CD4-positive, alpha-beta T cell treated with Interleukin-15 for 4 hours (primary cell): Measurements from ENCODE around the gene VPS25.

Experiments
- DNase-seq: peaks from one replicate; pipeline ENCODE4 v3.0.0-alpha.2; 2020; ENCODE audit warnings: low spot score

The VPS25 gene

DNA sequence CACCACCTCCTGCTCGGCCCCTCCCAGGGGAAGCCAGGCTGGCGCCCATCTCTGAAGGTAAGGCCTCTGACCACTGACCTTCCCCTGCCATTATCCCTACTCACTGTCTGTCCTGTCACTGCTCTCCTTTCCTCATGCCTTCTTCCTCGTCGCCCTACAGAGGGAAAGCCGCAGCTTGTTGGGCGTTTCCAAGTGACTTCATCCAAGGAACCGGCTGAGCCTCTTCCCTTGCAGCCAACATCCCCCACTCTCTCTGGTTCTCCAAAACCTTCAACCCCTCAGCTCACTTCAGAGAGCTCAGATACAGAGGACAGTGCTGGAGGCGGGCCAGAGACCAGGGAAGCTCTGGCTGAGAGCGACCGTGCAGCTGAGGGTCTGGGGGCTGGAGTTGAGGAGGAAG is 22.2 kb downstream of the VPS25 start:
- no peak for DNase-seq

DNA sequence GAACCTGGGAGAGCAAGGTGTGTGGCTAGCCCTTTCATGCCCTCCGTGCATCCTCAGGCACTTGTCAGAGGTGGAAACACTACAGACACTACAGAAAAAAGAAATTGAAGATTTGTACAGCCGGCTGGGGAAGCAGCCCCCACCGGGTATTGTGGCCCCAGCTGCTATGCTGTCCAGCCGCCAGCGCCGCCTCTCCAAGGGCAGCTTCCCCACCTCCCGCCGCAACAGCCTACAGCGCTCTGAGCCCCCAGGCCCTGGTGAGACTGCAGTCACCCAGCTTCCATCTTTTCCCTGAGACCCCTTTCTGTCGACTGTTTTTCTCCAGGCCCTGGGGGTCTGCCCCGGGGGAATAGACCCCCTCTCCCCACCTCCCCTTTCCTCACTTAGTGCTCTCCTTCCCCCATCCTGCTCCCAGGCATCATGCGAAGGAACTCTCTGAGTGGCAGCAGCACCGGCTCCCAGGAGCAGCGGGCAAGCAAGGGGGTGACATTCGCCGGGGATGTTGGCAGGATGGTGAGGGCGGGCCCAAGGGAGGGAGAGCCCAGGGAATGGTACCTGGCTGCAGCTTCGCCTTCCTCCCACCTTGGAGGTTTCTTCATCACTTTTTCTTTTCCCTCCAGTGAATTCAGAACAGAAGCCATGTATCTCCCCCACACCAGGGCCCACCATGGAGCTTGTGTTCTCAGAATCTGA is 23.0 kb downstream of the VPS25 start:
- DNase-seq, result no peak

GRCh38 chr17:42797067-42798007 is 24.1 kb downstream of the VPS25 start:
- no peak for DNase-seq

DNA sequence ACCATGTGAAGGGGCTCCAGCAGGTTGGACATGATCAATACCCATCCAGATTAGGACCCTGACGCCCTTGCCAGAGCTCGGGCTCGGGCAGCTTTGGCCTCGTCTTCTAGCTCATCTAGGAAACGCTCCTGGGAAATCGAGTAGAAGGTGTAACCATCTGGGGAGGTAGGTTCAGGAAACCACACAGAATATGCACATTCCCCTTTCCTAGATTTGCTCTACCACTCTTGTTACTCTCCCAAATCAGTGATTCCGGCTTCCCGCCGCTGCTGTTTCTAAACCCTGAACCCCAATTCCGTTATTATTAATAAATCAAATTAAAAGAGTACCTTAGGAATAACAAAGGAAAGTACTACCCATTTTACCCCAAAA is 24.7 kb downstream of the VPS25 start:
- DNase-seq, result no peak

DNA sequence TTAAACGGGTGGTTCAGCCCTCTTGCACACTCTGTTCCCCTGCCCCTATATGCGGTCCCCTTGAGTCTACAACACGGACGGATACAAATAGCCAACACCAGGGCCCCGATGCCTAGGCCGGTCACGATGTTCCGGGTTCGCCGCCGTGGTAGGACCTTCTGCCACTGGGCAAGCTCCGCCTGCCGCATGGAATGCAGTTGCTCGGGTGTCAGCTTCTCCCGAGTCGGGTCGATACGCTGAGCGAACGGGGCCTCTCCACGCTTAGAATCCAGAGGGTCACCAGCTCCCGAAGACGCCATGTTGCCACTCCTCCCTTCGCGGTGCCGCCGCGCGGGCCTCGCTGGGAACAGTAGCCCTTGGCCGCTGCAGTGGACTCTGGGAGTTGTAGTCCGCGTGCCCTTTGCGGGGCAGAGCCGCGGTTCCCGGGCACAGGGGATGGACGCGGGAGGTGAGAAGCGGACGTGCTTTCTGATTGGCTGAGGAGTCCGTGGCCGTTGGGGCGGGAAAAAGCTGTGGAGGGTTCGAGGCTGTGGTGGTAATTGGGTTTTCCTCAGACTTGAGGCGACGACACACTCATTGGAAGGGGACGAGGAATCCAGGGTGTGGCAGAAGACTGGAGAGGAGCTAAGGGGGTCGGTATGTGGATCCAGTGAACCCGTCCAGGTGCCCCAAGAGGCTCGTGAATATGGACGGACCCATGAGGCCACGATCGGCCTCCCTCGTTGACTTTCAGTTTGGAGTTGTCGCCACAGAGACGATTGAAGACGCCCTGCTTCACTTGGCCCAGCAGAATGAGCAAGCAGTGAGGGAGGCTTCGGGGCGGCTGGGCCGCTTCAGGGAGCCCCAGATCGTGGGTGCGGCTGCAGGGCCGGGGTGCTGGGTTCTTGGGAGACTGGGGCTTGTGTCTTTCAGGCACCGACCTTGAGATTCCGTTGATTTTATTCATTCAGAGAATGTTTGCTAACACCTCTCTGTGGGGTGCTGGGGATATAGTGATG is 25.4 kb downstream of the VPS25 start, which contains the start of the genes CNTD1 and COA3:
Gene CNTD1, plus strand, starts transcription at position 479 of the 998 bp plus-strand sequence. Its CDS starts 207 bp downstream, at position 686.
Gene COA3, minus strand, starts transcription at position 322 of the 998 bp plus-strand sequence. Its CDS starts 23 bp downstream, at position 299.
- peak; percentile 74 for DNase-seq

- no peak for DNase-seq
Measured at GRCh38 chr17:42803074-42803883, 30.0 kb downstream of the VPS25 start.

GRCh38 chr17:42804918-42805367 is 31.7 kb downstream of the VPS25 start:
- DNase-seq, result no peak

DNA sequence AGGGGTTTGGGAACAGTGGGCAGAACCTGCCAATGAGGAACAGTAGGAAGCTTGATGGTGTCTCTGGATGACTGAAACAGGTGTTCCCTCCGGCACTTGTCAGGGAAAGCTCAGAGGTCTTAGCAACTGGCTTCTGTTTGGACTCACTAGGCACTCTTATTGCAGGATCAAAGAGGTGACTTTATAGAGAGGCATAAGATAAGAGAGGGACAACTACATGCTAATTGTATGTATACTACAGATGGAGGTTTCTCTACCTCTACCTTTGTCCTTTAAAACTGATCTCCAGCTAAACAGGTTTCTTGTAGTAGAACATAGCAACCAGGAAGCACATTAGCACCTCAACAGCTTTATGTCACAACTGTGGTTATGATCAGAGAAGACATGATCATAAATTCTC is 33.0 kb downstream of the VPS25 start:
- DNase-seq, result no peak

- no peak for DNase-seq
Measured at GRCh38 chr17:42809250-42809649, 36.0 kb downstream of the VPS25 start.

DNA sequence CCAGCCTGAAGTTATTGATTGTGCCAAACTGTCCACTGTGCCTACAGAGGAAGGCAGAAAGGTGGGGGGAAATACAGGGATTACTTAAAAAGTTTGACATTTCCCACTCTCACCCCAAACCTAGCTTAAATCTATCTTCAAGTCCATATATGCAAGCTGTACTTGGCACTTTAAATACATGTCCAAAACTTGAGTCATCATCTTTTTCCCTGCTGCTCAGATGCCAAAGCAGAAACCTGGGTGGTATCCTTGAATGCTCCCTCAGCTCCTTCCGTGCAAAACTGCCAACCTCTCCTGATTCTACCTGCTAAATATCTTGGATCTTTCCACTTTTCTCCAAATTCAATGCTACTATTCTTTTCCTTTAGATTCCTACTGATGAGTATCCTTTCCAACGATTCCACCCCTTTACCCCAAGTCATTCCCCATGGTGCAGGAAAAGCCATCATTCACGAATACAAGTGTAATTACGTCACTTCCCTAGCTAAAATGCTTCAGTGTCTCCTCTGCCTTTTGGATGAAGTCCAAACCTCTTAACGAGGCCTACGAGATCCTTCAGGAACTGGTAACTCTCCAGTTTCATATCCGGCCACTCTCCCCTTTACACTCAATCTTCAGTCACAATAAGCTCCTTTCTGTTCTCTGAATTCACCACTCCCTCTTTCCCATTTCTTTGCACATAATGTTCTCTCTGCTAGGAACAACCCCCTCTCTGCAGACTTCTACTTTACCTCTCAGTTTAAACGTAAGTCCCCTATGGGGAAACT is 41.6 kb downstream of the VPS25 start:
- DNase-seq, result no peak

DNA sequence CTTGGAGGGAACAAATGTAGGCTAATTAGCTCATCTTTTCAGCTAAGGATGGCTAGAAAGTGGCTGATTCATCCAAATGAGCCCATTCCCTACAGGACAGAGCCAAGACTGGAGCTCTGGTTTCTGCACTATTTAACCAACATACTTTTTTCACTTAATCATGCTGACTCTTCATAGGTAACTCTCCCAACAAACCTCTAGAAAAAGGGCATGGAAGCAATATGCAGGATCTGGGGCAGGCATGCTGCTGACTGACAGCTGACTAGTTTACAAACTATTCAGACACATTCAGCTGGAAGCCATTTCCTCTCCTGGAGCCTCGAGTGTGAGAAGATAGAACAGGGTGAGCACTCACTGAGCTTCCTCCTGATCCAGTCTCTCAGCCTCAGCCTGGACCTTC is 44.6 kb downstream of the VPS25 start:
- no peak for DNase-seq

- DNase-seq, result no peak
Measured at GRCh38 chr17:42818379-42818778, 45.1 kb downstream of the VPS25 start.

GRCh38 chr17:42819939-42820535 is 46.8 kb downstream of the VPS25 start:
- peak; percentile 55 for DNase-seq

GRCh38 chr17:42821176-42821575 is 47.9 kb downstream of the VPS25 start:
- no peak for DNase-seq

- no peak for DNase-seq
Measured at GRCh38 chr17:42827472-42827871, 54.2 kb downstream of the VPS25 start.
